ENCODE data around the gene MKNK2.

DNA sequence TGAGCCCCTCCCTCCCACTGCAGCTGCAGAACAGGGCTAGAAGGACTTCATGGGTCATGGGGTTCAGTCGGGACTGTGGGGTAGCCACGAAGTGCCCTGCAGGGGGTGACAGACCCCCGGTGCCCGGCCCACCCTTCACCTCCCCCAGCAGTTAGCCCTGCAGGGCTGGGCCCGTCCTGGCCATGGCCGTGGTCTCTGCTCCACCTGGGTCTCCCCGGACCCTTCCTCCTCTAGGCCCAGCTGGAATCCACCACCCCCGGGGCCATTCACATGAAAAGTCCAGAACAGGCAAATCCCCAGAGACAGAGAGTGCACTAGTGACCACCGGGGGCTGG lies 17.3 kb downstream of the MKNK2 start:
- TF ChIP-seq, protein P1, sequence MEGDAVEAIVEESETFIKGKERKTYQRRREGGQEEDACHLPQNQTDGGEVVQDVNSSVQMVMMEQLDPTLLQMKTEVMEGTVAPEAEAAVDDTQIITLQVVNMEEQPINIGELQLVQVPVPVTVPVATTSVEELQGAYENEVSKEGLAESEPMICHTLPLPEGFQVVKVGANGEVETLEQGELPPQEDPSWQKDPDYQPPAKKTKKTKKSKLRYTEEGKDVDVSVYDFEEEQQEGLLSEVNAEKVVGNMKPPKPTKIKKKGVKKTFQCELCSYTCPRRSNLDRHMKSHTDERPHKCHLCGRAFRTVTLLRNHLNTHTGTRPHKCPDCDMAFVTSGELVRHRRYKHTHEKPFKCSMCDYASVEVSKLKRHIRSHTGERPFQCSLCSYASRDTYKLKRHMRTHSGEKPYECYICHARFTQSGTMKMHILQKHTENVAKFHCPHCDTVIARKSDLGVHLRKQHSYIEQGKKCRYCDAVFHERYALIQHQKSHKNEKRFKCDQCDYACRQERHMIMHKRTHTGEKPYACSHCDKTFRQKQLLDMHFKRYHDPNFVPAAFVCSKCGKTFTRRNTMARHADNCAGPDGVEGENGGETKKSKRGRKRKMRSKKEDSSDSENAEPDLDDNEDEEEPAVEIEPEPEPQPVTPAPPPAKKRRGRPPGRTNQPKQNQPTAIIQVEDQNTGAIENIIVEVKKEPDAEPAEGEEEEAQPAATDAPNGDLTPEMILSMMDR (IDR thresholded peaks at IDR 0.05; ENCODE audit: insufficient read depth, low read length) = no peak
- TF ChIP-seq, protein P2, sequence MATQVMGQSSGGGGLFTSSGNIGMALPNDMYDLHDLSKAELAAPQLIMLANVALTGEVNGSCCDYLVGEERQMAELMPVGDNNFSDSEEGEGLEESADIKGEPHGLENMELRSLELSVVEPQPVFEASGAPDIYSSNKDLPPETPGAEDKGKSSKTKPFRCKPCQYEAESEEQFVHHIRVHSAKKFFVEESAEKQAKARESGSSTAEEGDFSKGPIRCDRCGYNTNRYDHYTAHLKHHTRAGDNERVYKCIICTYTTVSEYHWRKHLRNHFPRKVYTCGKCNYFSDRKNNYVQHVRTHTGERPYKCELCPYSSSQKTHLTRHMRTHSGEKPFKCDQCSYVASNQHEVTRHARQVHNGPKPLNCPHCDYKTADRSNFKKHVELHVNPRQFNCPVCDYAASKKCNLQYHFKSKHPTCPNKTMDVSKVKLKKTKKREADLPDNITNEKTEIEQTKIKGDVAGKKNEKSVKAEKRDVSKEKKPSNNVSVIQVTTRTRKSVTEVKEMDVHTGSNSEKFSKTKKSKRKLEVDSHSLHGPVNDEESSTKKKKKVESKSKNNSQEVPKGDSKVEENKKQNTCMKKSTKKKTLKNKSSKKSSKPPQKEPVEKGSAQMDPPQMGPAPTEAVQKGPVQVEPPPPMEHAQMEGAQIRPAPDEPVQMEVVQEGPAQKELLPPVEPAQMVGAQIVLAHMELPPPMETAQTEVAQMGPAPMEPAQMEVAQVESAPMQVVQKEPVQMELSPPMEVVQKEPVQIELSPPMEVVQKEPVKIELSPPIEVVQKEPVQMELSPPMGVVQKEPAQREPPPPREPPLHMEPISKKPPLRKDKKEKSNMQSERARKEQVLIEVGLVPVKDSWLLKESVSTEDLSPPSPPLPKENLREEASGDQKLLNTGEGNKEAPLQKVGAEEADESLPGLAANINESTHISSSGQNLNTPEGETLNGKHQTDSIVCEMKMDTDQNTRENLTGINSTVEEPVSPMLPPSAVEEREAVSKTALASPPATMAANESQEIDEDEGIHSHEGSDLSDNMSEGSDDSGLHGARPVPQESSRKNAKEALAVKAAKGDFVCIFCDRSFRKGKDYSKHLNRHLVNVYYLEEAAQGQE (IDR thresholded peaks at IDR 0.05; ENCODE audit: insufficient replicate concordance, low read depth) = no peak
- TF ChIP-seq POLR2AphosphoS5 (IDR thresholded peaks at IDR 0.05; ENCODE audit: low read depth) = no peak
- no peak for TF ChIP-seq GABPA (IDR thresholded peaks at IDR 0.05; ENCODE audit: low read depth)
- TF ChIP-seq SPI1 (IDR thresholded peaks at IDR 0.05; ENCODE audit: borderline replicate concordance, low read depth) = no peak
